HepG2 (cell line): ENCODE results near the gene SFT2D1. TPM values are rescaled to one million over a fixed set of nuclear protein-coding genes. Genes with fewer than 3 reads are reported as not detected.

Experiments used
- JDP2 ChIP-seq: sonication (generic); formaldehyde crosslinking; IDR thresholded peaks from 2 replicates; pipeline ENCODE4 v1.8.1; 2022; ENCODE audit warnings: missing genetic modification reagents, borderline replicate concordance
- MEF2D ChIP-seq: sonication (generic); formaldehyde crosslinking; IDR thresholded peaks from 2 replicates; pipeline ENCODE4 v1.5.1; 2020; ENCODE audit warnings: mild to moderate bottlenecking, missing genetic modification reagents
- MXI1 ChIP-seq: IDR thresholded peaks from 3 replicates; pipeline ENCODE4 v1.6.1; 2012; ENCODE audit warnings: low read depth, low read length, inconsistent platforms, borderline replicate concordance
- PCBP1 ChIP-seq: fragments of 200-400 bp; formaldehyde crosslinking; IDR thresholded peaks from 2 replicates; pipeline ENCODE4 v1.6.1; 2017; ENCODE audit warnings: mild to moderate bottlenecking, low read depth, low read length, borderline replicate concordance
- TEAD3 ChIP-seq: optimal IDR thresholded peaks from 2 replicates; pipeline ENCODE3; 2016; ENCODE audit warnings: borderline replicate concordance
- ZKSCAN5 ChIP-seq: sonication (generic); formaldehyde crosslinking; IDR thresholded peaks from 2 replicates; pipeline ENCODE4 v1.5.1; 2020; ENCODE audit warnings: mild to moderate bottlenecking, missing genetic modification reagents
- ZNF224 ChIP-seq: sonication (generic); formaldehyde crosslinking; IDR thresholded peaks from 2 replicates; pipeline ENCODE4 v1.5.0; 2020; ENCODE audit warnings: mild to moderate bottlenecking, missing genetic modification reagents
- ZNF850 ChIP-seq: sonication (generic); formaldehyde crosslinking; conservative IDR thresholded peaks from 2 replicates; pipeline ENCODE4 v1.9.0; 2021; ENCODE audit warnings: mild to moderate bottlenecking, missing genetic modification reagents
- polyA plus RNA-seq, 8 experiments: library from polyadenylated mRNA; depleted of rRNA in 3 of 8; stranded (reverse) in 7 of 8; unstranded in 1 of 8; fragments of >200 nt; fragmentation: Illumina TruSeq in 4 of 8; extraction: Trizol in 4 of 8; gene quantifications; 2 replicates each; pipeline versions ENCODE4 v1.2.1 to v1.2.3, GENCODE V29; 2011 to 2016; ENCODE audit warnings: low read depth in 4 of 8, missing spikeins in 1 of 8, mixed read lengths in 1 of 8; ENCODE audit not compliant: insufficient read depth in 1 of 8
- total RNA-seq, 5 experiments: library from RNA; depleted of rRNA; stranded (reverse); fragments of >200 nt; fragmentation: Illumina TruSeq; extraction: Trizol; gene quantifications; 2 replicates each; pipeline ENCODE4 v1.2.3, GENCODE V29; 2016; ENCODE audit warnings: low read depth in 1 of 5
- TF ChIP-seq, protein P1 (sequence below): sonication (generic); formaldehyde crosslinking; IDR thresholded peaks from 2 replicates; pipeline ENCODE4 v1.5.0; 2020; ENCODE audit warnings: mild to moderate bottlenecking, missing genetic modification reagents, borderline replicate concordance
- TF ChIP-seq, protein P2 (sequence below): sonication (generic); formaldehyde crosslinking; IDR thresholded peaks from 2 replicates; pipeline ENCODE4 v1.4.0; 2020; ENCODE audit warnings: missing genetic modification reagents
- TF ChIP-seq, protein P3 (sequence below): sonication (generic); formaldehyde crosslinking; IDR thresholded peaks from 2 replicates; pipeline ENCODE4 v1.8.1; 2022; ENCODE audit warnings: mild to moderate bottlenecking, missing genetic modification reagents
- TF ChIP-seq, protein P4 (sequence below): sonication (generic); formaldehyde crosslinking; IDR thresholded peaks from 2 replicates; pipeline ENCODE4 v1.4.0; 2020; ENCODE audit warnings: missing genetic modification reagents, borderline replicate concordance
- TF ChIP-seq, protein P5 (sequence below): sonication (generic); formaldehyde crosslinking; IDR thresholded peaks from 2 replicates; pipeline ENCODE4 v1.5.1; 2020; ENCODE audit warnings: missing genetic modification reagents, mild to moderate bottlenecking, borderline replicate concordance

The SFT2D1 gene
- total and polyA plus RNA-seq, 2 of the 13 experiments (the other 11 are each of a cell fraction or from before 2014, with no cell fraction given): 115 to 147 TPM

DNA sequence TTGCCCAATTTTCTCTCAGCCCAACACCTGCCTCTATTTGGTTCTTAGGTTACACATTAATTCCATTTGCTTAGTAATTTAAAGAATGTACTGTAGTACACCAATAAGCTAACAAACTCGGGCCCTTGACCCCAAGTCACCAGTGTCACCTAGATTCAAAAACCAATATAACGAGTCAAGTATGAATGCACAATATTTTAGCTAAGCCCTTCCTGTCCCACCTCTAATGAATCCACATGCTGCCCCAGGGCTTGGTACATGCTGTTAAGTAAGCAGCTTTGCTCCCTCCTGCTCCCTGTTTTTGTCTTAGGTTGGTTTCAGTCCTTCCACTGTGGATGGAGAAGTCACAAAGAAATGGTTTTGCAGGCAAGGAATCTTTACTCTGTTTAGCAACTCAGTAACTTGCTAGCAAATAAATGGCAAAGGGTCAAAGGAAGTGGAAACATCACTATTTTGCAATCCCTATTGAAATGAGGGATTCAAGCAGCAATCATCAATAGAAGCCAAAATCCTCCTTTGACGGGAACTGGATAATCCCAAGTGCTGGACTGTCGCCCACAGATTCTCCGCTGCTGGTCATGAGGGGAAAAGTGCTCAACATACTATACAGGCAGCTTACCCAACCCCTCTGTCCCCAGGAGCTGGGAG lies 45.4 kb upstream of the SFT2D1 start (continued):
- TF ChIP-seq, protein P1, sequence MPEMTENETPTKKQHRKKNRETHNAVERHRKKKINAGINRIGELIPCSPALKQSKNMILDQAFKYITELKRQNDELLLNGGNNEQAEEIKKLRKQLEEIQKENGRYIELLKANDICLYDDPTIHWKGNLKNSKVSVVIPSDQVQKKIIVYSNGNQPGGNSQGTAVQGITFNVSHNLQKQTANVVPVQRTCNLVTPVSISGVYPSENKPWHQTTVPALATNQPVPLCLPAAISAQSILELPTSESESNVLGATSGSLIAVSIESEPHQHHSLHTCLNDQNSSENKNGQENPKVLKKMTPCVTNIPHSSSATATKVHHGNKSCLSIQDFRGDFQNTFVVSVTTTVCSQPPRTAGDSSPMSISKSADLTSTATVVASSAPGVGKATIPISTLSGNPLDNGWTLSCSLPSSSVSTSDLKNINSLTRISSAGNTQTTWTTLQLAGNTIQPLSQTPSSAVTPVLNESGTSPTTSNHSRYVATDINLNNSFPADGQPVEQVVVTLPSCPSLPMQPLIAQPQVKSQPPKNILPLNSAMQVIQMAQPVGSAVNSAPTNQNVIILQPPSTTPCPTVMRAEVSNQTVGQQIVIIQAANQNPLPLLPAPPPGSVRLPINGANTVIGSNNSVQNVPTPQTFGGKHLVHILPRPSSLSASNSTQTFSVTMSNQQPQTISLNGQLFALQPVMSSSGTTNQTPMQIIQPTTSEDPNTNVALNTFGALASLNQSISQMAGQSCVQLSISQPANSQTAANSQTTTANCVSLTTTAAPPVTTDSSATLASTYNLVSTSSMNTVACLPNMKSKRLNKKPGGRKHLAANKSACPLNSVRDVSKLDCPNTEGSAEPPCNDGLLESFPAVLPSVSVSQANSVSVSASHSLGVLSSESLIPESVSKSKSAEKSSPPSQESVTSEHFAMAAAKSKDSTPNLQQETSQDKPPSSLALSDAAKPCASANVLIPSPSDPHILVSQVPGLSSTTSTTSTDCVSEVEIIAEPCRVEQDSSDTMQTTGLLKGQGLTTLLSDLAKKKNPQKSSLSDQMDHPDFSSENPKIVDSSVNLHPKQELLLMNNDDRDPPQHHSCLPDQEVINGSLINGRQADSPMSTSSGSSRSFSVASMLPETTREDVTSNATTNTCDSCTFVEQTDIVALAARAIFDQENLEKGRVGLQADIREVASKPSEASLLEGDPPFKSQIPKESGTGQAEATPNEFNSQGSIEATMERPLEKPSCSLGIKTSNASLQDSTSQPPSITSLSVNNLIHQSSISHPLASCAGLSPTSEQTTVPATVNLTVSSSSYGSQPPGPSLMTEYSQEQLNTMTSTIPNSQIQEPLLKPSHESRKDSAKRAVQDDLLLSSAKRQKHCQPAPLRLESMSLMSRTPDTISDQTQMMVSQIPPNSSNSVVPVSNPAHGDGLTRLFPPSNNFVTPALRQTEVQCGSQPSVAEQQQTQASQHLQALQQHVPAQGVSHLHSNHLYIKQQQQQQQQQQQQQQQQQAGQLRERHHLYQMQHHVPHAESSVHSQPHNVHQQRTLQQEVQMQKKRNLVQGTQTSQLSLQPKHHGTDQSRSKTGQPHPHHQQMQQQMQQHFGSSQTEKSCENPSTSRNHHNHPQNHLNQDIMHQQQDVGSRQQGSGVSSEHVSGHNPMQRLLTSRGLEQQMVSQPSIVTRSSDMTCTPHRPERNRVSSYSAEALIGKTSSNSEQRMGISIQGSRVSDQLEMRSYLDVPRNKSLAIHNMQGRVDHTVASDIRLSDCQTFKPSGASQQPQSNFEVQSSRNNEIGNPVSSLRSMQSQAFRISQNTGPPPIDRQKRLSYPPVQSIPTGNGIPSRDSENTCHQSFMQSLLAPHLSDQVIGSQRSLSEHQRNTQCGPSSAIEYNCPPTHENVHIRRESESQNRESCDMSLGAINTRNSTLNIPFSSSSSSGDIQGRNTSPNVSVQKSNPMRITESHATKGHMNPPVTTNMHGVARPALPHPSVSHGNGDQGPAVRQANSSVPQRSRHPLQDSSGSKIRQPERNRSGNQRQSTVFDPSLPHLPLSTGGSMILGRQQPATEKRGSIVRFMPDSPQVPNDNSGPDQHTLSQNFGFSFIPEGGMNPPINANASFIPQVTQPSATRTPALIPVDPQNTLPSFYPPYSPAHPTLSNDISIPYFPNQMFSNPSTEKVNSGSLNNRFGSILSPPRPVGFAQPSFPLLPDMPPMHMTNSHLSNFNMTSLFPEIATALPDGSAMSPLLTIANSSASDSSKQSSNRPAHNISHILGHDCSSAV: no peak
- TF ChIP-seq MXI1 (0 out of 3 replicates have a peak, but pooled peaks have one; percentile 24), MEF2D (CRISPR knock-in tag) (peak; percentile 73; the same call in 1 of the 2 replicates), JDP2 (CRISPR knock-in tag) (no peak), ZKSCAN5 (no peak), TEAD3 (peak; percentile 90), ZNF850 (no peak), ZNF224 (CRISPR knock-in tag) (no peak), PCBP1 (no peak)
- TF ChIP-seq, protein P2, sequence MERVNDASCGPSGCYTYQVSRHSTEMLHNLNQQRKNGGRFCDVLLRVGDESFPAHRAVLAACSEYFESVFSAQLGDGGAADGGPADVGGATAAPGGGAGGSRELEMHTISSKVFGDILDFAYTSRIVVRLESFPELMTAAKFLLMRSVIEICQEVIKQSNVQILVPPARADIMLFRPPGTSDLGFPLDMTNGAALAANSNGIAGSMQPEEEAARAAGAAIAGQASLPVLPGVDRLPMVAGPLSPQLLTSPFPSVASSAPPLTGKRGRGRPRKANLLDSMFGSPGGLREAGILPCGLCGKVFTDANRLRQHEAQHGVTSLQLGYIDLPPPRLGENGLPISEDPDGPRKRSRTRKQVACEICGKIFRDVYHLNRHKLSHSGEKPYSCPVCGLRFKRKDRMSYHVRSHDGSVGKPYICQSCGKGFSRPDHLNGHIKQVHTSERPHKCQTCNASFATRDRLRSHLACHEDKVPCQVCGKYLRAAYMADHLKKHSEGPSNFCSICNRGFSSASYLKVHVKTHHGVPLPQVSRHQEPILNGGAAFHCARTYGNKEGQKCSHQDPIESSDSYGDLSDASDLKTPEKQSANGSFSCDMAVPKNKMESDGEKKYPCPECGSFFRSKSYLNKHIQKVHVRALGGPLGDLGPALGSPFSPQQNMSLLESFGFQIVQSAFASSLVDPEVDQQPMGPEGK (CRISPR knock-in tag): peak; percentile 45; the same call in 1 of the 2 replicates
- TF ChIP-seq, protein P3, sequence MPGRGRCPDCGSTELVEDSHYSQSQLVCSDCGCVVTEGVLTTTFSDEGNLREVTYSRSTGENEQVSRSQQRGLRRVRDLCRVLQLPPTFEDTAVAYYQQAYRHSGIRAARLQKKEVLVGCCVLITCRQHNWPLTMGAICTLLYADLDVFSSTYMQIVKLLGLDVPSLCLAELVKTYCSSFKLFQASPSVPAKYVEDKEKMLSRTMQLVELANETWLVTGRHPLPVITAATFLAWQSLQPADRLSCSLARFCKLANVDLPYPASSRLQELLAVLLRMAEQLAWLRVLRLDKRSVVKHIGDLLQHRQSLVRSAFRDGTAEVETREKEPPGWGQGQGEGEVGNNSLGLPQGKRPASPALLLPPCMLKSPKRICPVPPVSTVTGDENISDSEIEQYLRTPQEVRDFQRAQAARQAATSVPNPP (CRISPR knock-in tag): peak; percentile 72; the same call in 1 of the 2 replicates
- TF ChIP-seq, protein P4, sequence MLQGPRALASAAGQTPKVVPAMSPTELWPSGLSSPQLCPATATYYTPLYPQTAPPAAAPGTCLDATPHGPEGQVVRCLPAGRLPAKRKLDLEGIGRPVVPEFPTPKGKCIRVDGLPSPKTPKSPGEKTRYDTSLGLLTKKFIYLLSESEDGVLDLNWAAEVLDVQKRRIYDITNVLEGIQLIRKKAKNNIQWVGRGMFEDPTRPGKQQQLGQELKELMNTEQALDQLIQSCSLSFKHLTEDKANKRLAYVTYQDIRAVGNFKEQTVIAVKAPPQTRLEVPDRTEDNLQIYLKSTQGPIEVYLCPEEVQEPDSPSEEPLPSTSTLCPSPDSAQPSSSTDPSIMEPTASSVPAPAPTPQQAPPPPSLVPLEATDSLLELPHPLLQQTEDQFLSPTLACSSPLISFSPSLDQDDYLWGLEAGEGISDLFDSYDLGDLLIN: no peak
- TF ChIP-seq, protein P5, sequence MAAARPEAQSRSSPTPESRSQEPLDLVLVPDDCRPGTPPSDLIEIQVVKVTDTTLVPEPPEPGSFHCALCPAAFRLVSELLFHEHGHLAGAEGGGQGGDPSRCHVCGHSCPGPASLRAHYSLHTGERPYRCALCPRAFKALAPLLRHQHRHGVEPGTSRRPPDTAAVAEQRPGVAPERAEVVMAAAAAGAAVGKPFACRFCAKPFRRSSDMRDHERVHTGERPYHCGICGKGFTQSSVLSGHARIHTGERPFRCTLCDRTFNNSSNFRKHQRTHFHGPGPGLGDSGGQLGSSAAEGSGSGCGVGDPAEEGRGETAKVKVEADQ: no peak
